ENCODE data around the gene PFDN2. TPM values are rescaled to one million over a fixed set of nuclear protein-coding genes. Genes with fewer than 3 reads are reported as not detected.

PFDN2 gene
- total RNA-seq, 1 experiment from 2014 or later = 98.6 TPM

DNA sequence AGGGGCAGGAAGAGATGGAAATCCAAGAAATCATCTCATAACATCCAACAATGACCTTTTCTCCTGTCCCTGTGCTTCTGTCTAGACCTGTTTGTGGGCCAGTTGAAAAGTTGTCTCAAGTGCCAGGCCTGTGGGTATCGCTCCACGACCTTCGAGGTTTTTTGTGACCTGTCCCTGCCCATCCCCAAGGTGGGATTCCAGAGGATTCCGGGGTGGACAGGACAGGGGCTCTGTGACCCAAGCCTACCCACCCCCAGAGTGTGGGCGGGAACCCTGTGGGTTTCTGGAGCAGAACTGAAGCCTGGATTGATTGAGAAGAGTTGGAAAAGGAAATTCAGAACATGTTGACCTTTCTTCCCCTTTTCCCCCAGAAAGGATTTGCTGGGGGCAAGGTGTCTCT is 46.0 kb upstream of the PFDN2 start:
- no peaks in the 10 kb centered on the region for H3K27me3 ChIP-seq (ENCODE audit: control insufficient read depth, insufficient read depth, low read length)
- in situ Hi-C loops (cut with HindIII; ENCODE audit: low pct_unique_long_range_greater_than_20kb, low sequenced_read_pairs) (no loop called here), intact Hi-C loops (cut with micrococcal nuclease; ENCODE audit: unreplicated experiment) (no loop called here)
- BruUV-seq (replicated peaks) = TSS peak; percentile 61
- no peak for TF ChIP-seq CTCF (IDR thresholded peaks at IDR 0.05)
- TF ChIP-seq, protein P1, sequence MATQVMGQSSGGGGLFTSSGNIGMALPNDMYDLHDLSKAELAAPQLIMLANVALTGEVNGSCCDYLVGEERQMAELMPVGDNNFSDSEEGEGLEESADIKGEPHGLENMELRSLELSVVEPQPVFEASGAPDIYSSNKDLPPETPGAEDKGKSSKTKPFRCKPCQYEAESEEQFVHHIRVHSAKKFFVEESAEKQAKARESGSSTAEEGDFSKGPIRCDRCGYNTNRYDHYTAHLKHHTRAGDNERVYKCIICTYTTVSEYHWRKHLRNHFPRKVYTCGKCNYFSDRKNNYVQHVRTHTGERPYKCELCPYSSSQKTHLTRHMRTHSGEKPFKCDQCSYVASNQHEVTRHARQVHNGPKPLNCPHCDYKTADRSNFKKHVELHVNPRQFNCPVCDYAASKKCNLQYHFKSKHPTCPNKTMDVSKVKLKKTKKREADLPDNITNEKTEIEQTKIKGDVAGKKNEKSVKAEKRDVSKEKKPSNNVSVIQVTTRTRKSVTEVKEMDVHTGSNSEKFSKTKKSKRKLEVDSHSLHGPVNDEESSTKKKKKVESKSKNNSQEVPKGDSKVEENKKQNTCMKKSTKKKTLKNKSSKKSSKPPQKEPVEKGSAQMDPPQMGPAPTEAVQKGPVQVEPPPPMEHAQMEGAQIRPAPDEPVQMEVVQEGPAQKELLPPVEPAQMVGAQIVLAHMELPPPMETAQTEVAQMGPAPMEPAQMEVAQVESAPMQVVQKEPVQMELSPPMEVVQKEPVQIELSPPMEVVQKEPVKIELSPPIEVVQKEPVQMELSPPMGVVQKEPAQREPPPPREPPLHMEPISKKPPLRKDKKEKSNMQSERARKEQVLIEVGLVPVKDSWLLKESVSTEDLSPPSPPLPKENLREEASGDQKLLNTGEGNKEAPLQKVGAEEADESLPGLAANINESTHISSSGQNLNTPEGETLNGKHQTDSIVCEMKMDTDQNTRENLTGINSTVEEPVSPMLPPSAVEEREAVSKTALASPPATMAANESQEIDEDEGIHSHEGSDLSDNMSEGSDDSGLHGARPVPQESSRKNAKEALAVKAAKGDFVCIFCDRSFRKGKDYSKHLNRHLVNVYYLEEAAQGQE (IDR thresholded peaks at IDR 0.05; ENCODE audit: insufficient read depth in 1 of 2, low read depth in 2 of 2, low read length in 1 of 2) = no peak
- TF ChIP-seq SIN3A (IDR thresholded peaks at IDR 0.05; ENCODE audit: borderline replicate concordance, insufficient read depth, low read depth, low read length) = no peak
- TF ChIP-seq TCF7L2 (IDR thresholded peaks at IDR 0.05; ENCODE audit: low read depth, low read length) = no peak
- no peak for TF ChIP-seq POLR2AphosphoS5 (IDR thresholded peaks at IDR 0.05; ENCODE audit: low read depth, low read length)
- DNase-seq (ENCODE audit: low read depth, low spot score) (no peak), ATAC-seq (no peak)
- no peaks in the 10 kb centered on the region for H3K9me3 ChIP-seq (ENCODE audit: control insufficient read depth, insufficient read depth, low read depth, low read length)
- H3K27ac ChIP-seq (ENCODE audit: low read length) = no peak overlapping the region
- CTCF ChIA-PET = no interaction called here
- POLR2A ChIA-PET = interaction anchor here (0.5 kb wide), 1 partner anchor 951 kb away, joined by 5 read pairs; no protein-coding TSS in a partner anchor
- H3K4me1 ChIP-seq (ENCODE audit: control insufficient read depth, insufficient read depth, low read length) = peaks cover 22% of the 10 kb centered on the region
- peaks cover 4% of the 10 kb centered on the region; the same call in 1 of the 2 replicates for H3K36me3 ChIP-seq (ENCODE audit: control insufficient read depth, insufficient read depth, low read length)
- H3K4me3 ChIP-seq (ENCODE audit: low read depth in 2 of 2, low read length in 2 of 2) = no peak overlapping the region

DNA sequence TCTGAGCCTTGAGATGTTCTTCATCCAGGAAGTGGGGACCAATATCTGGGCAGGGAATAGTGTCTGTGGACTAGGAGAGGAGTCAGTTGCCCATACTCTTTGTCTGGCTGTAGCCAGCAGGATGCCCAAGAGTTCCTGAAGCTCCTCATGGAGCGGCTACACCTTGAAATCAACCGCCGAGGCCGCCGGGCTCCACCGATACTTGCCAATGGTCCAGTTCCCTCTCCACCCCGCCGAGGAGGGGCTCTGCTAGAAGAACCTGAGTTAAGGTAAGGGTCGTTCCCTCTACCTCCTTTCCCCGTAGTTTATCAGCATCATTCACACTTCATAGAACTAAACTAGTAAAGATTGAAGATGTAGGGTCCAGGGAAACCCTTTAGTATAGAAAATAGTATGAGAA is 45.0 kb upstream of the PFDN2 start:
- Histone ChIP-seq H3K27ac (ENCODE audit: low read length) (no peak overlapping the region), H3K4me3 (ENCODE audit: low read depth in 2 of 2, low read length in 2 of 2) (no peak overlapping the region), H3K9me3 (ENCODE audit: control insufficient read depth, insufficient read depth, low read depth, low read length) (no peaks in the 10 kb centered on the region), H3K36me3 (ENCODE audit: control insufficient read depth, insufficient read depth, low read length) (peaks cover 5% of the 10 kb centered on the region; the same call in 1 of the 2 replicates), H3K27me3 (ENCODE audit: control insufficient read depth, insufficient read depth, low read length) (no peaks in the 10 kb centered on the region), H3K4me1 (ENCODE audit: control insufficient read depth, insufficient read depth, low read length) (peaks cover 30% of the 10 kb centered on the region)
- TF ChIP-seq CTCF (IDR thresholded peaks at IDR 0.05) = no peak
- no peak for TF ChIP-seq SIN3A (IDR thresholded peaks at IDR 0.05; ENCODE audit: borderline replicate concordance, insufficient read depth, low read depth, low read length)
- TF ChIP-seq, protein P1 (IDR thresholded peaks at IDR 0.05; ENCODE audit: insufficient read depth in 1 of 2, low read depth in 2 of 2, low read length in 1 of 2) = no peak
- no peak for TF ChIP-seq POLR2AphosphoS5 (IDR thresholded peaks at IDR 0.05; ENCODE audit: low read depth, low read length)
- no peak for TF ChIP-seq TCF7L2 (IDR thresholded peaks at IDR 0.05; ENCODE audit: low read depth, low read length)
- ChIA-PET POLR2A (no interaction called here), CTCF (no interaction called here)
- intact Hi-C loops (cut with micrococcal nuclease; ENCODE audit: unreplicated experiment) = no loop called here
- ATAC-seq = no peak
- in situ Hi-C loops (cut with HindIII; ENCODE audit: low pct_unique_long_range_greater_than_20kb, low sequenced_read_pairs) = no loop called here
- no peak for DNase-seq (ENCODE audit: low read depth, low spot score)
- no TSS peak for BruUV-seq (replicated peaks)
